ENCODE data around the gene G6PD. TPM values are rescaled to one million over a fixed set of nuclear protein-coding genes. Genes with fewer than 3 reads are reported as not detected.

The G6PD gene
- total and polyA plus RNA-seq, 4 donors, result 1.9 to 23.6 (median 5.5) TPM

DNA sequence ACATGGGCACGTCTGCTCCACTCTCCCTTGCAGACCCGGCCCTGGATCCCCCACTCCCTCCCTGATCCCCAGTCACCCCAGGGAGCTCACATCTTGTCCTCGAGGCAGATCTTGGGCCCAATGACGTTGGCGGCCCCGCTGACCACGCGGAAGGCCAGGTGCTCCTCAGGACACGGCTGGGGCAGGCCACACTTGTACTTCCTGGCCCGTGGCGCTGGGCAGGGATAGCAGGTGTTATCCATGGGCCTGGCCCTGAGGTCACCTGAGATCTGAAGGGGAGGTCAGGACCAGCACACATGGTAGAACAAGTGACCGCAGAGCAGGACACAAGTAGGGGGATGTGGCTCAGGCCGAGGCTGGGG, 38.3 kb downstream of the G6PD start:
- Histone ChIP-seq H3K9ac (ENCODE audit: low read depth in 1 of 2, low read length in 2 of 2) (no peak overlapping the region), H3K36me3 (ENCODE audit: control insufficient read depth in 4 of 4, insufficient read depth in 3 of 4, low read depth in 1 of 4, low read length in 3 of 4) (peaks cover 4 to 26% (median 5%) of the 10 kb centered on the region in 4 donors)
- WGBS, result 93% methylated on average over 13 of the region's 13 CpGs

DNA sequence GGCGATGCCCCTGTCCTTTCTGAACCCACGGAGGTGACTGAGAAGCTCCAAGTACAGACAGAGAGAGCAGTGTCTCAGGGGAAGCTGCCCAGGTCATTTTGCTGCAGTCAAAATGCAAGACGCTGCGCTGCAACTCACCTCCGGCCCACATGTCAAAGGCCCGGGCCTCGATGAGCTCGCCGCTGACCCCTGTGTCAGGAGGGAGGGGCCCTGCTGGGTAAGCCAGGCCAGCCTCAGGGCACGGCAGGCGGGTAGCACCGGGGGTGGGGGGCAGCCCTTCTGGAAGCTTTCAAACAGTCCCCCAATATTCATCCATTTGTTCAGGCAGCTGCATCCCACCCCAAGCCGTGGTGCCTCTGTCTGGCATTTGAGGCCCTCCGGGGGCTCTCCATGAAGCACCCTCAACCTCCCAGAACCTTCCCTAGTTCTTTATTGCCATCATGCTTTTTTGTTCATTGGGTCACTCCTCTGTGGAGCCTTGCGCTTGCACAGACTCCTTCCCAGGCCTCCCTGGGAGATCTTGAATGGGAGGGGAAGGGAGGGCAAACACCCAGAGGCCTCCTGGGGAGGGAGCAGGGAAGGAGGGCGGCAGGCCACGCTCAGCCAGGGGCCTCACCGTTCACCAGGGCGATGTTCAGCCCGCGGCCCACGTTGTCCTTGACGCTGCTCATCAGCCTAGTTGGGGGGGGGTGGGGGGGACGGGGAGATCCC, 38.8 kb downstream of the G6PD start:
- no peak overlapping the region for H3K9ac ChIP-seq (ENCODE audit: low read depth in 1 of 2, low read length in 2 of 2)
- H3K27ac ChIP-seq (ENCODE audit: low read depth in 1 of 2, low read length in 2 of 2), result no peak overlapping the region
- peaks cover 0 to 3% (median 0%) of the 10 kb centered on the region in 4 donors for H3K9me3 ChIP-seq (ENCODE audit: control insufficient read depth in 4 of 4, low read length in 3 of 4)
- no peak overlapping the region for H3K4me3 ChIP-seq (ENCODE audit: low read depth in 1 of 3, low read length in 3 of 3)
- 92% methylated on average over 24 of the region's 24 CpGs for WGBS
- no peaks in the 10 kb centered on the region for H3K27me3 ChIP-seq (ENCODE audit: control insufficient read depth in 4 of 4, insufficient read depth in 4 of 4, low read length in 3 of 4)
- peaks cover 0 to 4% (median 1%) of the 10 kb centered on the region in 4 donors for H3K4me1 ChIP-seq (ENCODE audit: control insufficient read depth in 4 of 4, insufficient read depth in 4 of 4, low read length in 3 of 4)
- H3K36me3 ChIP-seq (ENCODE audit: control insufficient read depth in 4 of 4, insufficient read depth in 3 of 4, low read depth in 1 of 4, low read length in 3 of 4), result peaks cover 4 to 26% (median 5%) of the 10 kb centered on the region in 4 donors
- no peak for DNase-seq (ENCODE audit: low spot score)
- TF ChIP-seq JUND (IDR thresholded peaks at IDR 0.05) (no peak), YY1 (IDR thresholded peaks at IDR 0.05) (no peak), HNF4A (conservative IDR thresholded peaks at IDR 0.05) (no peak), HNF4G (IDR thresholded peaks at IDR 0.05) (no peak), EGR1 (IDR thresholded peaks at IDR 0.05; ENCODE audit: low read depth in 2 of 2) (no peak), SP1 (IDR thresholded peaks at IDR 0.05) (no peak), RXRA (IDR thresholded peaks at IDR 0.05) (no peak)
- TF ChIP-seq, protein P1, sequence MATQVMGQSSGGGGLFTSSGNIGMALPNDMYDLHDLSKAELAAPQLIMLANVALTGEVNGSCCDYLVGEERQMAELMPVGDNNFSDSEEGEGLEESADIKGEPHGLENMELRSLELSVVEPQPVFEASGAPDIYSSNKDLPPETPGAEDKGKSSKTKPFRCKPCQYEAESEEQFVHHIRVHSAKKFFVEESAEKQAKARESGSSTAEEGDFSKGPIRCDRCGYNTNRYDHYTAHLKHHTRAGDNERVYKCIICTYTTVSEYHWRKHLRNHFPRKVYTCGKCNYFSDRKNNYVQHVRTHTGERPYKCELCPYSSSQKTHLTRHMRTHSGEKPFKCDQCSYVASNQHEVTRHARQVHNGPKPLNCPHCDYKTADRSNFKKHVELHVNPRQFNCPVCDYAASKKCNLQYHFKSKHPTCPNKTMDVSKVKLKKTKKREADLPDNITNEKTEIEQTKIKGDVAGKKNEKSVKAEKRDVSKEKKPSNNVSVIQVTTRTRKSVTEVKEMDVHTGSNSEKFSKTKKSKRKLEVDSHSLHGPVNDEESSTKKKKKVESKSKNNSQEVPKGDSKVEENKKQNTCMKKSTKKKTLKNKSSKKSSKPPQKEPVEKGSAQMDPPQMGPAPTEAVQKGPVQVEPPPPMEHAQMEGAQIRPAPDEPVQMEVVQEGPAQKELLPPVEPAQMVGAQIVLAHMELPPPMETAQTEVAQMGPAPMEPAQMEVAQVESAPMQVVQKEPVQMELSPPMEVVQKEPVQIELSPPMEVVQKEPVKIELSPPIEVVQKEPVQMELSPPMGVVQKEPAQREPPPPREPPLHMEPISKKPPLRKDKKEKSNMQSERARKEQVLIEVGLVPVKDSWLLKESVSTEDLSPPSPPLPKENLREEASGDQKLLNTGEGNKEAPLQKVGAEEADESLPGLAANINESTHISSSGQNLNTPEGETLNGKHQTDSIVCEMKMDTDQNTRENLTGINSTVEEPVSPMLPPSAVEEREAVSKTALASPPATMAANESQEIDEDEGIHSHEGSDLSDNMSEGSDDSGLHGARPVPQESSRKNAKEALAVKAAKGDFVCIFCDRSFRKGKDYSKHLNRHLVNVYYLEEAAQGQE (IDR thresholded peaks at IDR 0.05), result no peak
- TF ChIP-seq, protein P2, sequence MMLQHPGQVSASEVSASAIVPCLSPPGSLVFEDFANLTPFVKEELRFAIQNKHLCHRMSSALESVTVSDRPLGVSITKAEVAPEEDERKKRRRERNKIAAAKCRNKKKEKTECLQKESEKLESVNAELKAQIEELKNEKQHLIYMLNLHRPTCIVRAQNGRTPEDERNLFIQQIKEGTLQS (IDR thresholded peaks at IDR 0.05), result no peak
- TF ChIP-seq, protein P3, sequence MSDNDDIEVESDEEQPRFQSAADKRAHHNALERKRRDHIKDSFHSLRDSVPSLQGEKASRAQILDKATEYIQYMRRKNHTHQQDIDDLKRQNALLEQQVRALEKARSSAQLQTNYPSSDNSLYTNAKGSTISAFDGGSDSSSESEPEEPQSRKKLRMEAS (IDR thresholded peaks at IDR 0.05), result no peak
- TF ChIP-seq, protein P4, sequence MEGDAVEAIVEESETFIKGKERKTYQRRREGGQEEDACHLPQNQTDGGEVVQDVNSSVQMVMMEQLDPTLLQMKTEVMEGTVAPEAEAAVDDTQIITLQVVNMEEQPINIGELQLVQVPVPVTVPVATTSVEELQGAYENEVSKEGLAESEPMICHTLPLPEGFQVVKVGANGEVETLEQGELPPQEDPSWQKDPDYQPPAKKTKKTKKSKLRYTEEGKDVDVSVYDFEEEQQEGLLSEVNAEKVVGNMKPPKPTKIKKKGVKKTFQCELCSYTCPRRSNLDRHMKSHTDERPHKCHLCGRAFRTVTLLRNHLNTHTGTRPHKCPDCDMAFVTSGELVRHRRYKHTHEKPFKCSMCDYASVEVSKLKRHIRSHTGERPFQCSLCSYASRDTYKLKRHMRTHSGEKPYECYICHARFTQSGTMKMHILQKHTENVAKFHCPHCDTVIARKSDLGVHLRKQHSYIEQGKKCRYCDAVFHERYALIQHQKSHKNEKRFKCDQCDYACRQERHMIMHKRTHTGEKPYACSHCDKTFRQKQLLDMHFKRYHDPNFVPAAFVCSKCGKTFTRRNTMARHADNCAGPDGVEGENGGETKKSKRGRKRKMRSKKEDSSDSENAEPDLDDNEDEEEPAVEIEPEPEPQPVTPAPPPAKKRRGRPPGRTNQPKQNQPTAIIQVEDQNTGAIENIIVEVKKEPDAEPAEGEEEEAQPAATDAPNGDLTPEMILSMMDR (IDR thresholded peaks at IDR 0.05; ENCODE audit: low read depth, low read length, missing input control), result no peak

More for the DNA sequence above, 38.3 kb downstream of the G6PD start:
- H3K27me3 ChIP-seq (ENCODE audit: control insufficient read depth in 4 of 4, insufficient read depth in 4 of 4, low read length in 3 of 4), result no peaks in the 10 kb centered on the region
- no peak overlapping the region for H3K4me3 ChIP-seq (ENCODE audit: low read depth in 1 of 3, low read length in 3 of 3)
- TF ChIP-seq GABPA (IDR thresholded peaks at IDR 0.05 in 1 of 2, conservative IDR thresholded peaks at IDR 0.05 in 1 of 2) (no peak), JUND (IDR thresholded peaks at IDR 0.05) (no peak), NR2F2 (IDR thresholded peaks at IDR 0.05) (no peak), FOXA2 (IDR thresholded peaks at IDR 0.05) (no peak), EGR1 (IDR thresholded peaks at IDR 0.05; ENCODE audit: low read depth in 2 of 2) (no peak), FOXA1 (IDR thresholded peaks at IDR 0.05) (no peak), RXRA (IDR thresholded peaks at IDR 0.05) (no peak), HNF4G (IDR thresholded peaks at IDR 0.05) (no peak), SP1 (IDR thresholded peaks at IDR 0.05) (no peak), YY1 (IDR thresholded peaks at IDR 0.05) (no peak), HNF4A (conservative IDR thresholded peaks at IDR 0.05) (no peak), TAF1 (conservative IDR thresholded peaks at IDR 0.05) (no peak)
- TF ChIP-seq, protein P1 (IDR thresholded peaks at IDR 0.05), result no peak
- TF ChIP-seq, protein P3 (IDR thresholded peaks at IDR 0.05), result no peak
- TF ChIP-seq, protein P4 (IDR thresholded peaks at IDR 0.05; ENCODE audit: low read depth, low read length, missing input control), result no peak
- no peak for DNase-seq (ENCODE audit: low spot score)
- no peak overlapping the region for H3K27ac ChIP-seq (ENCODE audit: low read depth in 1 of 2, low read length in 2 of 2)
- peaks cover 0 to 3% (median 0%) of the 10 kb centered on the region in 4 donors for H3K9me3 ChIP-seq (ENCODE audit: control insufficient read depth in 4 of 4, low read length in 3 of 4)
- H3K4me1 ChIP-seq (ENCODE audit: control insufficient read depth in 4 of 4, insufficient read depth in 4 of 4, low read length in 3 of 4), result peaks cover 0 to 7% (median 2%) of the 10 kb centered on the region in 4 donors
